HG03108 (cell line): Measurements from ENCODE around the gene PCDH11X.
"Not testable (repeated sequence)": the region's sequence is repeated elsewhere in the genome, so short reads cannot be mapped to it uniquely, and the experiment has no call there.

Source experiments
- ATAC-seq: cut with Tn5 transposase; IDR thresholded peaks from one replicate; pipeline ENCODE4 v1.9.1; 2021; ENCODE audit warnings: moderate library complexity; ENCODE audit not compliant: unreplicated experiment

Gene PCDH11X

GRCh38 chrX:91779135-91779534 is at the start of gene PCDH11X:
Gene PCDH11X (plus strand): TSS chrX:91779375. CDS start chrX:91835505, 56,130 bp downstream.
- ATAC-seq, result not testable (repeated sequence)

- ATAC-seq, result not testable (repeated sequence)
Measured at GRCh38 chrX:91747446-91747845, 31.7 kb upstream of the PCDH11X start.

GRCh38 chrX:91753022-91753421 is 26.2 kb upstream of the PCDH11X start:
- ATAC-seq, result not testable (repeated sequence)

- ATAC-seq, result peak; percentile 99
Measured at GRCh38 chrX:91770619-91771488, 8.3 kb upstream of the PCDH11X start.

- not testable (repeated sequence) for ATAC-seq
Measured at GRCh38 chrX:91773943-91774342, 5.2 kb upstream of the PCDH11X start.

GRCh38 chrX:91780008-91780407 is 833 bp downstream of the PCDH11X start:
- not testable (repeated sequence) for ATAC-seq

- not testable (repeated sequence) for ATAC-seq
Measured at GRCh38 chrX:91780698-91781097, 1.5 kb downstream of the PCDH11X start.

GRCh38 chrX:91781553-91782298 is 2.6 kb downstream of the PCDH11X start:
- not testable (repeated sequence) for ATAC-seq

- not testable (repeated sequence) for ATAC-seq
Measured at GRCh38 chrX:91782825-91783224, 3.6 kb downstream of the PCDH11X start.

- not testable (repeated sequence) for ATAC-seq
Measured at GRCh38 chrX:91817537-91817936, 38.4 kb downstream of the PCDH11X start.

GRCh38 chrX:91825321-91825720 is 46.1 kb downstream of the PCDH11X start:
- not testable (repeated sequence) for ATAC-seq
